Pons (tissue), 1 donor: Measurements from ENCODE around the gene CPZ.
"Not testable (repeated sequence)": the region's sequence is repeated elsewhere in the genome, so short reads cannot be mapped to it uniquely, and the experiment has no call there.

Source experiments
- DNase-seq: peaks from one replicate; pipeline ENCODE4 v3.0.0-alpha.2; 2016; ENCODE audit warnings: low spot score

Gene CPZ

DNA sequence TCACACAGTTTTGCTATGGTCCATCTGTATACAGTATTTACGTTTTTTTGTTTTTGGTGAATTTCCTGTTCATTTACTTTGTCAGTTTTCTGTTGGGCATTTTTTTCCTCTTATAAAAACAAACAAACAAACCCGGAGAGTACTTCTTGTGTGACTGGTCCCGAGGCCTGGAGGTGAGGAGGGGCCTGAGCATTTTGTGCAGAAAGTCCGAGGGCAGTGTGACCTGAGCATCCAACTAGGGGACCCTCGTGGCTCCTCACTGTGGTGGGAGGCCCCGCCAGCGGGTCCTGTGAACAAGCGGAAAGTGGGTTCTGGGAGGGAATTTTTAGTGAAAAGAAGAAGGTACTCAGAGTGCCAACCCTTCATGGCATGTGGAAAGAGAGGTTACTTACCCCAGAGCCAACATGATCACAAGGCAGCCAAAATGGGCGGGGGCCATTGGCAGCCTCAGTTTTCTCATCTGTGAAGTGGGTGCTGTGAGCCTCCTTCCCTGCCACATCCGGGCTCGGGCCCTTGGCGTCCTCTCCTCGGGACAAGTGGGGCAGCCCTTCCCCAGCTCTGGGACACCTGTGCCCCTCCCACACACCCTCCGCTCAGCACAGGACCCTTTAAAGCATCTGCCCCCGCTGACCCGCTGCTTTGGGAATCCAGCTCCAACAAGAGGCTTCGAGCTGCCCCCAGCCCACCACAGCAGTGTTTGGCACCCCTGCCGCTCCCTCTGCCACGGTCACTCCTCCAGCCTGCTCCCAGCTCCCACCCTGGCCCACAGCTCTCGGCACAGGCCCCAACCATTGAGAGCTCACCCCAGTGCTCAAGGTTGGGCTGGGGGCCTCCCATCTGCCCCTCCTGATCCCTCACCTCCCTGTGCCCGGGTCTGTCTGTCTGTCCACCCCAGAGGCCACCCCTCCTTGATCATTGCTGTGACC, 35.2 kb upstream of the CPZ start:
- DNase-seq, result no peak

DNA sequence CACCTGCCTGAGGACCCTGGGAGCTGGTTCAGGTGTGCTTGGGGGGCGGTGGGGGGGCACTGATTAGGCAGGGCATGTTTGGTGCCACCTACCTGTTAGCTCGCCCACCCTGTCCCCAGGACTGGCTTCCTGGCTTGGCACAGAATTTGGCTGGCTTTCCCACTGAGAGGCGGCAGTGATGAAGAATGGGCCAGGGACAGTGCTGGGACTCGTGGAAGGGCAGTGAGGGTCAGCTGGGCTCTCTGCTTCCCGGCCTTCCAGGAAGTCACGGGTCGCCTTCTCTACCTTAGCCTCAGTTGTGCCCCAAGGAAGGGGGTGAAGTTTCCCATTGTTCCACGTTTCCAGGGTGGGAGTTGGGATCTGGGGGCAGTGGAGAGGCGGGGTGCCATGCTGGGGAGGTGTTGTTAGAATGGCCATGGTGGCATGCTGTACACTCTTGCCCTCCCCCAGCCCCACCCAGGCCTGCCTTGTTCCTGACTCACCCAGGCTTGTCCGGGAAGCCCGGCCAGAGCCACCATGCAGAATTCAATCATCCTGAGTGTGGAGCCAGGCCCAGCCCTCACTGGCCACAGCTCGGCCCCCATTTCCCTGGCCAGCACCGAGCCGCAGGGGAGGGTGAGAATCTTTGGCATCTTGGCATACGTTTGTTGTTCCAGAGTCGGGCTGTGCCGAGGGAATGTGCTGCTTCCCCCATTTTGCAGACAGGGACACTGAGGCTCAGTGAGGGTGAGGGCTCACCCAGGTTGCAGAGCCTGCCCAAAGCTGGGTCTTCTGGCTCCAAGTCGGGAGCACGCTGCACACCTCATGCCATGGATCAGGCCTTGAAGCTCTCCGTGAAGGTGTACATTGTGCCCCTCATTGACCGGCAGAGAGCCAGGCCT, 34.2 kb upstream of the CPZ start:
- DNase-seq, result no peak

DNA sequence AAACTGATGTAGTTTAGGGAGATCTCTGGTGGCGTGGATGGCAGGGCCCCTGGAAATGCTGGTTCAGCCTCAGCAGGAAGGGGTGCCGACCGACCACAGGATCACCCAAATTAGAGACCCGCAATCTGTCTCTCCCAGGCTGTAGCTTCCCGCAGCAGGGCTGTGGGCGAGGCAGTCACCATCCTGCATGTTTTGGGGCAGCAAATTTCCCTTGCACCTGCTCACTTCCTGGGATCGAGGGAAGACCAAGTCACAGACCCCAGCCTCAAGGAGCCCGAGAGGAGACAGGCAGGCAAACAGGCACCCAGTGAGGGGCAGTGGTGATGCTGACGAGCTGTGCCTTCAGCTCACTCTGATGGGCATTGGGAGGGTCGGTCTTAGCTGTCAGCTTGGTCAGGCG, 33.6 kb upstream of the CPZ start:
- no peak for DNase-seq

DNA sequence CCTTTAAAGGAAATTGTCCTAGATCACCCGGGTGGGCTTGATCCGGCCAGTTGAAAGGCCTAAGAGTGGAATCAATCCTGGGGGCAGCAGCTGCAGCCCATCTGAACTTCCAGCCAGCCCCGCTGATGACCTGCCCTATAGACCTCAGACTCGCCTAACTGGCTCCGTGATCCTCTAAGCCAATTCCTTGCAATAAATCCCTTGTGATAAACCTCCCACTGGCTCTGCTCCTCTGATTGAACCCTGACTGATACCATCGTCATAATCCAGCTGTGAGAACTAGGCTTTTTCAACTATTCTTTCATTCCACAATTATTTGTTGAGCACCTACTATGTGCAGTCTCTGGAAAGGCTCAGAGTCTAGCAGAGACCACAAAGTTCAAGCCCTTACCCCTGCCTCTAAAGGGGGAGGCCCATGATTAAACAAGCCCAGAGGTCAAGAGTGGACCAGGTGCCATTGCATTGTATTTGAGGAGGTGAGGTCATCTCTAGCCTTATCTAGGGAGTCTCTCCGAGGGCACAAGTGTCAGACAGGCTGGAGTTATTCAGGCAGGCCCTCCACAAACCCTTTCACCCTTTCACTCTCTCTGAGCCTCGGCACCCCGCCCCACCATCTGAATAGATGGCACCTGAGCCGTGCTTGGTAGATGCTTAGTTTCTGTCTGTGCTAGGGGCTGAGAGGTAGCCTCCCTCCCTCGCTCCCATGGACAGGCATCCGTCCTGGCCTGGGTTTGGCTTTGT, 32.9 kb upstream of the CPZ start:
- no peak for DNase-seq

DNA sequence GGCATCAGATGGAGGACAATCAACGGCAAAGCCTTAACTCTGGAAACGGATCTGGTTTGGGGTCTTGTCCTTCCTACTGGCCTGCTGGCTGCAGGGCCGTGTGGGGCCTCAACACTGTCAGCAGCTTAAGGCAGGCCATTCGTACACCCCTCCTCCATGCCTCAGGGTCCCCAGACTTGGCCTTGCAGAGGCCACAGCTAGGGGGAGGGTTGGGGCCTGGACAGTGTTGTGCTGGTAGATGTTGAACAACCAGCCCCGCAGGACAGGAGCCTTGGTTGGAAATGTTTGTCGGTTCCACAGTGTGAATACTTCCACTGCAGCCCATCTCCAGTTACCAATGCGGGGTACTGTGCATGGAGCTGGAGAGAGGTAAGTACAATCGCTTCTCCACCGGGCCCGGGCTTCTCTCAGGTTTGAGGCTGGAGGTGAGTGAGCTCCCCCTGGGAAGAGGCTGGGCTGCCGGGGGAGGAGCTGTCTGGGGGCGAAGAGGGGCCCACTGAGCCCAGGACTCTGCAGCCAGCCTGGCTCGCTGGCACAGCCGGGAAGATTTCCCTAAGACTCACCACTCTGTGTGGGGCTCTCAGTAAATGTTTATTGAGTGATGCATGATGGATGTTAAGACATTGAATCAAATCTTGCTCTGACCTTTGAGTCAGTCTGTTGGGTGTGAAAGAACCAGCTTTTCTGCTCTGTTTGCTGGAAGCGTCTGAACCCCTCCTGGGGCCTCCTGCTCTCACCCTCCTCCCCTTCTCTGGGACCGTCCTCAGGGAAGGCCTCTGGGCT, 32.1 kb upstream of the CPZ start:
- no peak for DNase-seq

DNA sequence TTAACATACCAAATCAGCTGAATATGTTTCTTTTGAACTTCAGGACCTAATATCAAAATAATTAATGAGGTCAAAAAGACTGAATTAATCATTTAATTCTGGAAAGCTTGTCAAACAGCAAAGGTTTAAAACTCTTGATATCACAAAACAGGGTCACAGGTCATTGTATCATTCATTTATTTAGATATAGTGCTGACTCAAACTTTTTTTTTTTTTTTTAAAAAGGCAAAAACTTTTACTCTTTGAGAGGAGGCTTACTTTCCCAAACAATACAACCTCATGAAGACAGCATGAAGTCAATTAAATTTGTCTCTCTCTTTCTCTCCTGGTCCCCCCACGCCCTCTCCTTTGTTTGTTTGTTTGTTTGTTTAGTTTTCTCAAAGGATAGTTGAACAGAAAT, 28.0 kb upstream of the CPZ start:
- no peak for DNase-seq

DNA sequence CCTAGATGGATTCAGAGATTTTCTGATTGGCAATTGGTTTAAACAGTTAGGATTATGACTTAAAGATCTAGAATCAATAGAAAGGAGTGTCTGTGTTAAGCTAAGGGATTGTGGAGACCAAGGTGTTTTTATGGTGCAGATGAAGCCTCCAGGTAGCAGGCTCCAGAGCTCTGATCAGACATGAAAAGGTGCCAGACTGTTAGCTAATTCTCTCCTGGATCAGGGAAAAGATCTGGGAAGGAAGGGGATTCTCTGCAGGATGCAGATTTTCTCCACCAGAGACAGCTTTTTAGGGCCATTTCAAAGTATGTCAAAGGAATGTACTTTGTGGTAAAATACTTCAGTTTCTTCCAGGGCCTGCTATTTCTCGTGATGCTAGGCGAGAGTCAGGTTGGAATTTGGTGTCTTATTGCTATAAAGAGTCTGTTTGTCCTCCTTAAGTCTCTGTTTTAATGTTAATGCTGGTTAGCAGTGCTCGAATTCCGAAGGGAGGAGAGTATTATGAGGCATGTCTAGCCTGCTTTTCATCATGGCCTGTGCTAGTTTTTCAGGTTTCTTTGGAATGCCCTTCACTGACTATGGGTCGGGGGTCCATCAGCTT, 24.4 kb upstream of the CPZ start:
- DNase-seq, result no peak

DNA sequence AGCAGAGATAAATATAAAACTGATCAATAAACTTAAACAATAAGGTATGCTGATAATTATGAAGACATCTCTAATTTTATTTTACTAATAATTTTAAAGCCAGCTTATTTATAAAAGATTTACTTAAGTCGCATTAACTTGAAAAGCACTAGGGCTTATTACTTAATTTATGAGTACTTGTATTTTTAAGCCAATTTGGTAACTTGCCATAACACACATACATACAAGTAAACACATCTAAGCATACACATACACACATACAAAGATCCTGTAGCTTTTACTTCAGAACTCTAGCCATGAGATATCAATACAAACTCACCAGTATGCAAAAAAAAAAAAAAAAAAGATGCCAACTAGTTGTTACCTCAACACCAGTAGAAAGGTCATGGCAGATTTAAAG, 22.4 kb upstream of the CPZ start:
- no peak for DNase-seq

DNA sequence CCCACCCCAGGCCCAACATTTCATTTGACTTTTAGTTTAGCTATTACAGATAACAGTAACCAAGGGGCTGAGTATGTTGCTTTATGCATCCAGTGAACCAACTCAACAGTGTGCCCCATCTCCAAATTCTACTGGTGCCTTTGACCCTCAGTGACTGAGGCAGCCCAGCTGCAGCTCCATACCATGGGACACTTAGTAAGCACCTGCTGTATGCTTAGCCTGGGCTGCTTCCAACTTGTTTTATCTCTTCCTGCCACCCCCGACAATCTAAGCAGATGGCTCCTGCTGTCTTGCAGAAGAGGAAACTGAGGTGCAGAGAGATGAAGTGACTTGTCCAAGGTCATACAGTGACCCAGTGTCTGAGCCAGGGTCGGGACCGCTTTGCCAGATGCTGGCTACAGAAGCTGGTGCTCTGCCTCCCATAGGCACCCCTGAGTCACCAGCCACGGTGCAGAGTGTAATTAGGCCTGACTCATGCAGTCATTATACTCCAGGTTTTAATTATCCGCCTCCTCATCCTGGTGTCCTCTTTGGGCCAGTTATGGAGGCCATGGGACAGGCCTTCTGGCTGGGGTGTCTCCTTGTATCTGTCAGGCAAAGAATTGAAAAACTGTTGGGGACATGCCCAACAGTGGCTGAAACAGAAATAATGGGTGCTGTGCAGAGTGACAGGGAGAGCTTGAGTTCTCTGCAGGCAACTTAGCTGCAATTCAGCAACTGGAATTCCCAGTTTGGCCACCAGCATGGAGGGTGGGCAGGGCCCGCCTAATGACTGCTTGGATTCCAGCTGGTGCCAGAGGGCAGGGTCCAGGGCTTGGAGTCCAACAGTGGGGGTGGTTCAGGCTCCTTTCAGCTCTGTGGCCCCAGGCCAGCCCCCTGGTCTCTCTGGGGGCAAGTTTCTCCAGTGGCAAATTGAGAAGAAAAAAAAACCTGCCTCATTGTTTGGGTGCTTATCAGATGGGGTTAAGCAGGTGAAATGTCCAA, 20.6 kb upstream of the CPZ start:
- DNase-seq, result no peak

DNA sequence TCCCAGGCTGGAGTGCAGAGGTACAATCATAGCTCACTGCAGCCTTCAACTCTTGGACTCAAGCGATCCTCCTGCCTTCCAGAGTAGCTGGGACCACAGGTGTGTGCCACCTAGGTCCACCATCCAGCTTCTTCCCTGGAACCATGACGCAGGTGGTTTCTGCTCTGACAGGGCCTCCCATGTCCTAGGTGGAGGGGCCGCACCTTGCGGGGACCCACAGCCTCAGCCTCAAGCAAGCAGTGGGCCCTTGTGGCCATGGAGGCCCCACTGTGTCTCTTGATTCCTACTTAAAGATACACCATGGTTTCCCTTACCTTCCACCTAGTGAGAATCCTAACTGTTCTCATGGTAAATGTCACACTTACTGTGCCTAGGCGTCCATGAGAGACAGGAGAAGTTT, 19.3 kb upstream of the CPZ start:
- no peak for DNase-seq

DNA sequence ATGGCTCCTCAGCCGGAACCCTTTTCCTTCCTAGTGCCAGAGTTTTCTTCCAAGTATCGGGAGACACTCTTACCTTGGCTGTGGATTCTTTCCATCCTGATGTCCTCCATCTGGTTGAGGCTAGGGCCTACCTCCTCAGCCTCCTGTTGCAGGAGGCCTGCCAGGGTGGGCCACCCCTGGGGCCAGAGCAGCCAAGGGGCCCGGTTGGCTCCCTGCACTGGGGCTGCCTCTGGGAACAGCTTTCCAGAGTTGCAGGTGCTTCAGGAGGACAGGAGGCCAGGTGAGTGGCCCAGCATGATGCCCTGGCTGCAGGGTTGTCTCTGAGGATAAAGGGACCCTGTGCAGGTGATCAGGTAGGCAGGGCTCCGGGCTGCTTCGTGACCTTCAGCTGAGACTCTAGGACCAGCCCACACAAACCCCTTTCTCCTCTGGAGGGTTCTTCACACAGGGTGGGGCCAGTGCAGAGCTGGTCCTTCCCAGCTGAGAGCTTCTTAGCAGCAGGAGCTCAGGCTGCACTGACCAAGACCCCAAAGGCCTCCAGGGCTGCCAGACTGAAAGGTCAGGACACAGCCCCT, 17.7 kb upstream of the CPZ start:
- DNase-seq, result no peak

DNA sequence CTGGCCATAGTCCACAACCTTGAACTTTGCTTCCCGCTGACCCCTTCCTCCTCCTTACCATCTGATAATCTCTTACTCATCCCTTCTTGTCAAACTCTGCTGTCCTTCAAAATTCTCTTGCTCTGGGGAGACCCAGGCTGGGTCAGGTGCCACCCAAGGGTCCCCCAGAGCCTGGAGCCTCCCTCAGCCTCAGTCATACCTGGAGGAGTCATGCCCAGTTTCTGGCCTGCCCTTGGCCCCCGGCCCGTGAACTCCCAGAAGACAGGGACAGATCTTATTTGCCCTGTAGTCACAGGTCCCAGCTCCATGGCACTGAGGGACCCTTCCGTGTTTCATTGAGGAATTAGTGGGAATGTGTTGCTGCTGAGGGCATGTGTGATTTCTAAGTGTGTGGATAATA, 17.1 kb upstream of the CPZ start:
- DNase-seq, result no peak

DNA sequence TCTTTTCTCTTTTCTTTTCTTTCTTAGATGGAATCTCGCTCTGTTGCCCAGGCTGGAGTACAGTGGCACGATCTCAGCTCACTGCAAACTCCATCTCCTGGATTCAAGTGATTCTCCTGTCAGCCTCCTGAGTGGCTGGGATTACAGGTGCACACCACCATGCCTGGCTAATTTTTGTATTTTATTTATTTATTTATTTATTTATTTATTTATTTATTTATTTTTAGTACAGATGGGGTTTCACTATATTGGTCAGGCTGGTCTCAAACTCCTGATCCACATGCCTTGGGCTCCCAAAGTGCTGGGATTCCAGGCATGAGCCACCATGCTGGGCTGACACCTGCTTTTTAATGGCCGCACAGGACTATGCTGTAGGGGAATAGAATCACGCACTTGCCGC, 16.0 kb upstream of the CPZ start:
- not testable (repeated sequence) for DNase-seq

DNA sequence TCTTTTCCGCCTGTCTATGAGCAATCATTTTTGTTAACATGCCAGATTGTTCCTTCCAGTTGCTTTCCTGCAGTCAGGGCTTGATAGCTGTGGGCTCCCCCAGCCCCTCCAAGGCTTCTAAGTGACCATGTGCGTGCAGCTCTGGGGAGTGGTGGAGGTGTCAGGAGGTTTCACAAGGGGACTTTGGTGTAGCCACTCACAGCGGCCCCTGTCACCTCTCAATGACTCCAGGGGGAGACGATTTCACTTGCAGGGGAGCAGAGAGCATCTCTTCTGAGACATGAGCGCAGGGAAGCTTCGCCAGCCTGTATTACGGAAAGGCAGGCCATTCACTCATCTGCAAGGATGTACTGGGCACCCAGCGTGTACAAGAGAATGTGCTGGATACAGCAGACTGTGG, 15.5 kb upstream of the CPZ start:
- no peak for DNase-seq

DNA sequence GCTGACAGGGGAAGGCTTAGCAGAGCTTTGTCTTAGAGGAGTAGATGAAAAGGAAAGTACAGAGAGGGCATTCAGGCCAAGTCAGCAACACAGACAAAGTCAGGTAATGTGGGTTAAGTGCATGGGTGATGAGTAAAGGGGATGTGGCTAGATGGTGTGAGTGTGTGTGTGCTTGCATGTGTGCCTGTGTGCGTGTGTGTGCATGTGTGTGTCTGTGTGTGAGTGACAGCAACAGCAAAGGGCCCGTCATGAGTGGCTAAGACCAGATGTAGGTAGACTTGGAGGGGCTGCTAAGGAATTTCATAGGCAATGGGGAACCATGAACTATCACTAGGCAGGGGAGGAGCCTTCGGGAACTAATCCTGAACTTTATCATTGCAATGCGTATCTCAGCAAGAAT, 14.6 kb upstream of the CPZ start:
- DNase-seq, result no peak

DNA sequence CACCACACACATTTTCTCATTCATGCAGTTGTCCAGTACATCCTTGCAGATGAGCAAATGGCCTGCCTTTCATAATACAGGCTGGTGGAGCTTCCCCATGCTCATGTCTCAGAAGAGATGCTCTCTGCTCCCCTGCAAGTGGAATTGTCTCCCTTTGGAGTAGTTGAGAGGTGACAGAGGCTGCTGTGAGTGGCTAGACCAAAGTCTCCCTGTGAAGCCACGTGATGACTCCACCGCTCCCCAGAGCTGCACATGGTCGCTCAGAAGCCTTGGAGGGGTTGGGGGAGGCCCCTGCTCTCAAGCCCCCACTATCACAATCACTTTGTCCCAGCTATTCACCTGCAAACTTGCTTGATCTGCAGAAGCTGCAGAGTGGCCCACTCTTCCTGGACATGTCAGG, 13.8 kb upstream of the CPZ start:
- DNase-seq, result no peak

DNA sequence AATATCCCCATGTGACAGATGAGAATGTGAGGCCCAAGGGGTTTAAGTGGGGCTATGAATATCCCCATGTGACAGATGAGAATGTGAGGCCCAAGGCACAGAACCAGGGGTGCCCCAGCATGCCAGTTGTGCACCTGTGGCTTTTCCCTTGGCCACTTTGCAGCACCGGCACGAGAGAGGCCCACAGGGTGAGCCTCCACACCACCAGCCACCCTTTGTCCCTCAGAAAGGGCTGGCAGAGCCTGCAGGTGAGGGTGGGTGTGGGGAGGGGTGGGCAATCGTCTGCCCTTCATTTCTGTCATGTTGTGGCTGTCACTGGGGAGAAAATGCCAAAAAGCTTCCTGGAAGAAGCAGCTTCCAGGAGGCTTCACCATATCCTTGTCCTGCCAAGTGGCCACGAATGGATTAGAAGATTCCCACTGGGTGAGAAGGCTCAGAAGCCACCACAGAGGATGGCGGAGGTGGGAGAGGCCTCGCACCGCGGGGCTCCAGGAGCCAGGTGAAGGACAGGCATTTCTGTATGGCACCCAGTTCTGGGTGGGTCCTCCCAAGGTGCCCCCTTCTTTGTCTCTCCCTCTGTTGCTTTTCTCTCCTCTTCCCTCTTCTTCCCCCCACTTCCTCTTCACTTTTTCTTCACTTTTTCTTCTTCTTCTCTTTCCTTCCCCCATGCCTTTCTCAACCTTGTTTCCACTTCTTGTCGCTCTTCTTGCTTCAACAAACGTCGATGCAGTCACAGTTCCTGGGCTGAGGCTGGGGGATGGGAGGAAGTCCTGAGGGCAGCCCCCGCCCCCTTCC, 12.8 kb upstream of the CPZ start:
- DNase-seq, result no peak

DNA sequence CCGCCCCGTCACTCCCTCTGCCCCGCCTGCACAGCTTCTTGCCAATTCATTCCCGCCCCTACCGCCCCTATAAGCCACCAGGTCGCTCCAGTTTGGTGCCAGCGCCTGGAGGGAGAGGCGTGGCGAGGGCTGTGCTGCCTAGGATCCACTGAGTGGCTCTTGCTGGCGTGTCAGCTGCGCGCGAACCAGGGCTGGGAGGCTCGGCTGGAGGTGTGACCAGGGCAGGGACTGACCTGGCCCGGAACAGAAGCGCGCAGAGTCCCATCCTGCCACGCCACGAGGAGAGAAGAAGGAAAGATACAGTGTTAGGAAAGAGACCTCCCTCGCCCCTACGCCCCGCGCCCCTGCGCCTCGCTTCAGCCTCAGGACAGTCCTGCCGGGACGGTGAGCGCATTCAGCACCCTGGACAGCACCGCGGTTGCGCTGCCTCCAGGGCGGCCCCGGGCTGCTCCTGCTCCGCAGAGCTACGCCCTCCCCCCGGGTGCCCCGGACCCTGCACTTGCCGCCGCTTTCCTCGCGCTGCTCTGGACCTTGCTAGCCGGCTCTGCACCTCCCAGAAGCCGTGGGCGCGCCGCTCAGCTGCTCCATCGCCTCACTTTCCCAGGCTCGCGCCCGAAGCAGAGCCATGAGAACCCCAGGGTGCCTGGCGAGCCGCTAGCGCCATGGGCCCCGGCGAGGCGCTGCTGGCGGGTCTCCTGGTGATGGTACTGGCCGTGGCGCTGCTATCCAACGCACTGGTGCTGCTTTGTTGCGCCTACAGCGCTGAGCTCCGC, 12.1 kb upstream of the CPZ start, which contains the start of gene GPR78:
GPR78 (plus strand) TSS at position 72 of the 773 bp plus-strand sequence; CDS start at position 663, 591 bp downstream.
- no peak for DNase-seq
